Stomach (tissue), 9 donors: ENCODE data around the gene FKBP6. TPM values are rescaled to one million over a fixed set of nuclear protein-coding genes. Genes with fewer than 3 reads are reported as not detected.
"Not testable (repeated sequence)": the region's sequence is repeated elsewhere in the genome, so short reads cannot be mapped to it uniquely, and the experiment has no call there.

Source experiments
- DNase-seq, 2 donors: peaks; one replicate each; pipeline versions ENCODE4 v3.0.0 to v3.0.0-alpha.2; 2013 to 2019
- H3K27ac ChIP-seq, 5 donors: fragments of 200-600 bp in 4 of 5; sonication (generic) in 4 of 5; one replicate each; pipeline ENCODE4 v1.5.1; 2013 to 2019; ENCODE audit warnings: mild to moderate bottlenecking in 1 of 5, moderate library complexity in 1 of 5
- H3K27me3 ChIP-seq, 3 donors: fragments of 200-600 bp; sonication (generic); one replicate each; pipeline ENCODE4 v1.5.1; 2017 to 2019; ENCODE audit warnings: mixed run types in 1 of 3
- H3K36me3 ChIP-seq, 4 donors: fragments of 200-600 bp; sonication (generic); 1 replicate in 3 of 4; 2 replicates in 1 of 4; pipeline ENCODE4 v1.5.1; 2016 to 2019
- H3K4me1 ChIP-seq, 4 donors: fragments of 200-600 bp; sonication (generic); one replicate each; pipeline ENCODE4 v1.5.1; 2016 to 2019
- H3K4me3 ChIP-seq, 4 donors: fragments of 200-600 bp; sonication (generic) in 3 of 4; one replicate each; pipeline ENCODE4 v1.5.1; 2016 to 2019; ENCODE audit warnings: mild to moderate bottlenecking in 1 of 4
- H3K9me3 ChIP-seq, 4 donors: fragments of 200-600 bp; sonication (generic); one replicate each; pipeline ENCODE4 v1.5.1; 2016 to 2019
- EP300 ChIP-seq: sonication (generic); formaldehyde crosslinking; IDR thresholded peaks from one replicate; pipeline ENCODE4 v1.6.1; 2017; ENCODE audit warnings: antibody characterized with exemption
- POLR2A ChIP-seq, 4 donors: fragments of 450-650 bp; IDR thresholded peaks; one replicate each; pipeline ENCODE4 v1.6.1; 2016; ENCODE audit warnings: antibody characterized with exemption in 4 of 4, control low read depth in 2 of 4, mild to moderate bottlenecking in 1 of 4, moderate library complexity in 1 of 4
- POLR2AphosphoS5 ChIP-seq, 3 donors: sonication (generic); formaldehyde crosslinking; IDR thresholded peaks; one replicate each; pipeline ENCODE4 v1.6.1; 2016; ENCODE audit warnings: antibody characterized with exemption in 3 of 3
- WGBS, 5 donors: extraction: QIAGEN DNeasy Blood & Tissue Kit in 3 of 5; methylation state at CpG; one replicate each; pipeline versions ENCODE4 v1.1.5 to v1.1.7; 2013 to 2018; 5-methylcytosine and 5-hydroxymethylcytosine counted together
- intact Hi-C: fragments of 100-400 bp; cut with DNase I; formaldehyde crosslinking; loops from one replicate; pipeline ENCODE4 v1.15.1; 2023; ENCODE audit warnings: low total_unique reads
- polyA plus RNA-seq, 3 donors: library from polyadenylated mRNA; stranded (reverse); fragments of 200-250 nt; gene quantifications; one replicate each; pipeline ENCODE4 v1.2.3, GENCODE V29; 2013
- total RNA-seq, 5 donors: library from RNA; depleted of rRNA; stranded (reverse); fragments of >200 nt; gene quantifications; one replicate each; pipeline versions ENCODE4 v1.1.0 to v1.2.3, GENCODE V29; 2014 to 2016
- TF ChIP-seq, protein P1 (sequence below), 7 experiments: fragments of 450-650 bp in 4 of 7; fragments of 200-600 bp in 3 of 7; sonication (generic) in 3 of 7; IDR thresholded peaks; one replicate each; pipeline ENCODE4 v1.5.1; 2016 to 2019; ENCODE audit warnings: antibody characterized with exemption in 7 of 7, control low read depth in 2 of 7, mild to moderate bottlenecking in 1 of 7
- donor health status: healthy with polysubstance abuse.
- donor health status: Bipolar disorder and iron deficiency.
- donor health status: healthy.

Gene FKBP6
- total and polyA plus RNA-seq, 8 donors = 0.10 TPM; not detected in 7

GRCh38 chr7:73369009-73369408, 41.0 kb downstream of the FKBP6 start:
- H3K36me3 ChIP-seq = no peaks in the 10 kb centered on the region
- no peak overlapping the region for H3K27ac ChIP-seq
- 53 to 82% (median 63%) methylated on average over 10 to 11 of the region's 11 CpGs for WGBS, 5 donors
- H3K27me3 ChIP-seq = peaks cover 0 to 20% (median 0%) of the 10 kb centered on the region in 3 donors
- no peak overlapping the region for H3K4me3 ChIP-seq
- intact Hi-C loops = no loop called here
- no peaks in the 10 kb centered on the region for H3K4me1 ChIP-seq
- TF ChIP-seq POLR2A (IDR thresholded peaks at IDR 0.05) (no peak), POLR2AphosphoS5 (IDR thresholded peaks at IDR 0.05) (no peak), EP300 (no peak)
- TF ChIP-seq, protein P1, sequence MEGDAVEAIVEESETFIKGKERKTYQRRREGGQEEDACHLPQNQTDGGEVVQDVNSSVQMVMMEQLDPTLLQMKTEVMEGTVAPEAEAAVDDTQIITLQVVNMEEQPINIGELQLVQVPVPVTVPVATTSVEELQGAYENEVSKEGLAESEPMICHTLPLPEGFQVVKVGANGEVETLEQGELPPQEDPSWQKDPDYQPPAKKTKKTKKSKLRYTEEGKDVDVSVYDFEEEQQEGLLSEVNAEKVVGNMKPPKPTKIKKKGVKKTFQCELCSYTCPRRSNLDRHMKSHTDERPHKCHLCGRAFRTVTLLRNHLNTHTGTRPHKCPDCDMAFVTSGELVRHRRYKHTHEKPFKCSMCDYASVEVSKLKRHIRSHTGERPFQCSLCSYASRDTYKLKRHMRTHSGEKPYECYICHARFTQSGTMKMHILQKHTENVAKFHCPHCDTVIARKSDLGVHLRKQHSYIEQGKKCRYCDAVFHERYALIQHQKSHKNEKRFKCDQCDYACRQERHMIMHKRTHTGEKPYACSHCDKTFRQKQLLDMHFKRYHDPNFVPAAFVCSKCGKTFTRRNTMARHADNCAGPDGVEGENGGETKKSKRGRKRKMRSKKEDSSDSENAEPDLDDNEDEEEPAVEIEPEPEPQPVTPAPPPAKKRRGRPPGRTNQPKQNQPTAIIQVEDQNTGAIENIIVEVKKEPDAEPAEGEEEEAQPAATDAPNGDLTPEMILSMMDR (IDR thresholded peaks at IDR 0.05) = no peak
- DNase-seq = no peak
- H3K9me3 ChIP-seq = no peaks in the 10 kb centered on the region

GRCh38 chr7:73369622-73370021, 41.7 kb downstream of the FKBP6 start:
- no peak for TF ChIP-seq POLR2A (IDR thresholded peaks at IDR 0.05)
- no peak for TF ChIP-seq EP300
- no peak for TF ChIP-seq POLR2AphosphoS5 (IDR thresholded peaks at IDR 0.05)
- TF ChIP-seq, protein P1 (IDR thresholded peaks at IDR 0.05) = no peak
- Histone ChIP-seq H3K4me1 (no peaks in the 10 kb centered on the region), H3K9me3 (no peaks in the 10 kb centered on the region), H3K4me3 (no peak overlapping the region), H3K27me3 (peaks cover 0 to 14% (median 0%) of the 10 kb centered on the region in 3 donors), H3K27ac (no peak overlapping the region), H3K36me3 (no peaks in the 10 kb centered on the region)
- intact Hi-C loops = no loop called here
- no peak for DNase-seq
- 88 to 94% (median 91%) methylated on average over 9 of the region's 9 CpGs for WGBS, 5 donors

- Histone ChIP-seq H3K4me3 (no peak overlapping the region), H3K9me3 (no peaks in the 10 kb centered on the region), H3K27ac (no peak overlapping the region), H3K36me3 (no peaks in the 10 kb centered on the region), H3K27me3 (peaks cover 0 to 28% (median 22%) of the 10 kb centered on the region in 3 donors), H3K4me1 (peaks cover 0 to 10% (median 5%) of the 10 kb centered on the region in 4 donors)
- TF ChIP-seq POLR2A (IDR thresholded peaks at IDR 0.05) (no peak), POLR2AphosphoS5 (IDR thresholded peaks at IDR 0.05) (no peak), EP300 (no peak)
- TF ChIP-seq, protein P1 (IDR thresholded peaks at IDR 0.05) = no peak
- intact Hi-C loops = no loop called here
- DNase-seq = no peak
- 83 to 88% (median 85%) methylated on average over 13 of the region's 13 CpGs for WGBS, 5 donors
These were observed 45.8 kb downstream of the FKBP6 start for GRCh38 chr7:73373741-73374140.

GRCh38 chr7:73376262-73376661, 48.3 kb downstream of the FKBP6 start:
- H3K9me3 ChIP-seq, DNase-seq, H3K4me1 ChIP-seq, H3K36me3 ChIP-seq, H3K27ac ChIP-seq, intact Hi-C loops, H3K4me3 ChIP-seq: not testable (repeated sequence)
- WGBS, 5 donors = 65 to 89% (median 74%) methylated on average over 4 of the region's 4 CpGs
- peaks cover 0 to 50% (median 22%) of the 10 kb centered on the region in 3 donors for H3K27me3 ChIP-seq

DNA sequence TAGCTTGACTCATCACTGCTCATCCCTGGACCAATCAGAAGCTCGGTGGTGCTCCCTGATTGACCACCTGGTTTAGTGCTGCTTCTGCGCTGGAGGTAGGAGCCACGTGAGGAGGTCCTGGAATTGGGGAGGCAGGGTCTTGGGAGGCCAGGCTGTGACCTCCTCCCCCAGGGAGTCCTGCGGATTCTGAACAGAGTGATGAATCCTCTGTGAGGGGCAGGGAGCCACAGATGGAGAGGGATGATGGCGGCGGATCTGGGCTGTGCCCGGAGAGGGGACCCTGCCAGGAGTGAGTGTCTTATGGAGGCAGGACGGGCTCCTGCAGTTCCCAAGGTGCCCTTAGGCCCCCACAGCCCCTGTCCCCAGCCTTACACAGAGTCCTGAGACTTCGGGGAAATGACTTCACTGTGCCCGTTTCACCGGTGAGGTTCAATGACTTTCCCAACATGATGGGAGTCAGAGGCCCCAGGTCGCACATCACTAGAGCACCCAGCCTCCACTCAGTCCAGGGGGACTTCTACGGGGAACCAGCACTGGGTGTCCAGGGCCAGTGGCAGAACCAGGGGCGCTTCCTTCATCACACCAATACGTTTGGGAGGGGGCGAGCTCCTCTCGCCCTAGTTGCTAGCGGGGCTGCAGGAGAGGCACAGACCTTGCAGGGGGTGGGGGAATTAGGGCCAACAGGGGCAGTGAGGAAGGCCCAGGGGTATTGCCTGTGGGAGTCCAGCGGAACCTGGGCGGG, 48.9 kb downstream of the FKBP6 start:
- no peak for DNase-seq
- H3K36me3 ChIP-seq = no peaks in the 10 kb centered on the region
- H3K4me3 ChIP-seq = no peak overlapping the region
- H3K4me1 ChIP-seq = peaks cover 0 to 10% (median 5%) of the 10 kb centered on the region in 4 donors
- TF ChIP-seq EP300 (no peak), POLR2AphosphoS5 (IDR thresholded peaks at IDR 0.05) (no peak), POLR2A (IDR thresholded peaks at IDR 0.05) (no peak)
- TF ChIP-seq, protein P1 (IDR thresholded peaks at IDR 0.05) = no peak
- peaks cover 0 to 54% (median 22%) of the 10 kb centered on the region in 3 donors for H3K27me3 ChIP-seq
- no peaks in the 10 kb centered on the region for H3K9me3 ChIP-seq
- H3K27ac ChIP-seq = no peak overlapping the region
- 77 to 81% (median 80%) methylated on average over 12 to 20 of the region's 20 CpGs for WGBS, 5 donors
- intact Hi-C loops = no loop called here

DNA sequence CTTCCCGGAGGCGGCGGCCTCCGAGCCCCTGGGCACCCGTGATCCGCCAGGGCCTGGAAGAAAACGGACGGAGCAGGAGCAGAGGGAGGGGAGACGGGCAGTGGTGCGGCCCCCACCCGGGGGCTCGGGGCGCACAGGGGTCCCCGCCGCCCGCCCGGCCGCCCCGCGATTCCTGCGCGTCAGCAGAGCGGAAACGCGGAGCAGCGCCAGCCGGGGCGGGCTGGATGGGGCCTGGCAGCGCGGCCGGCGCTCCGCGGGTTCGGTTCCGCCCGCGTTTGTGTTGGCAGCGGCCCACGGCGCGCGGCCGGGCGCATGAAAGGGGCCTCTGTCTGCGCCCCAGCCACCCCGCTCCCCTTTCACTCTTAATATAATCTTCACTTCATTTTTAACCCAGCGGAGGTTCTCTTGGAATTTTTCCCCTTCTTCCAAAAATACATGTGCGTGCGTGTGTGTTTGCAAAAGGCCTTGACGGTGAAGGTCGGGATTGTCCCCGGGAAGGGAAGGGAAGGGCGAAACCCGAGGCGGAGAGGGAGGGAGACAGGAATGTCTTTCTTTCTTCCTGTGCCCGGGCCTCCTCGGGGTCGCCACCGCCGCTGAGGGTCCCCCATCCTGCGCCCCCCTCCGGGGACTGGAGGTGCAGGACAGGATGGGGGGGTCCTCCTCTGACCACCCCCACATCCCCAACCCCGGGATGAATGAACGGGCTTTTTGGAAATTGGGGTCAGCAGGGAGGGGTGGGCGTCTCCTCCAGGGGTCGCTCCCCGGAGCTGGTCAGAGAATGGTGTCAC, 49.6 kb downstream of the FKBP6 start:
- H3K4me3 ChIP-seq = peak overlapping the region in 1 of 4 donors; percentile 3
- H3K9me3 ChIP-seq, intact Hi-C loops, DNase-seq, H3K36me3 ChIP-seq, H3K4me1 ChIP-seq, H3K27ac ChIP-seq: not testable (repeated sequence)
- WGBS, 5 donors = 7 to 11% (median 8%) methylated on average over 28 to 52 of the region's 68 CpGs
- H3K27me3 ChIP-seq = peaks cover 0 to 54% (median 22%) of the 10 kb centered on the region in 3 donors
